ENCODE measurements around the gene TMEM252.

The TMEM252 gene, protein sequence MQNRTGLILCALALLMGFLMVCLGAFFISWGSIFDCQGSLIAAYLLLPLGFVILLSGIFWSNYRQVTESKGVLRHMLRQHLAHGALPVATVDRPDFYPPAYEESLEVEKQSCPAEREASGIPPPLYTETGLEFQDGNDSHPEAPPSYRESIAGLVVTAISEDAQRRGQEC

DNA sequence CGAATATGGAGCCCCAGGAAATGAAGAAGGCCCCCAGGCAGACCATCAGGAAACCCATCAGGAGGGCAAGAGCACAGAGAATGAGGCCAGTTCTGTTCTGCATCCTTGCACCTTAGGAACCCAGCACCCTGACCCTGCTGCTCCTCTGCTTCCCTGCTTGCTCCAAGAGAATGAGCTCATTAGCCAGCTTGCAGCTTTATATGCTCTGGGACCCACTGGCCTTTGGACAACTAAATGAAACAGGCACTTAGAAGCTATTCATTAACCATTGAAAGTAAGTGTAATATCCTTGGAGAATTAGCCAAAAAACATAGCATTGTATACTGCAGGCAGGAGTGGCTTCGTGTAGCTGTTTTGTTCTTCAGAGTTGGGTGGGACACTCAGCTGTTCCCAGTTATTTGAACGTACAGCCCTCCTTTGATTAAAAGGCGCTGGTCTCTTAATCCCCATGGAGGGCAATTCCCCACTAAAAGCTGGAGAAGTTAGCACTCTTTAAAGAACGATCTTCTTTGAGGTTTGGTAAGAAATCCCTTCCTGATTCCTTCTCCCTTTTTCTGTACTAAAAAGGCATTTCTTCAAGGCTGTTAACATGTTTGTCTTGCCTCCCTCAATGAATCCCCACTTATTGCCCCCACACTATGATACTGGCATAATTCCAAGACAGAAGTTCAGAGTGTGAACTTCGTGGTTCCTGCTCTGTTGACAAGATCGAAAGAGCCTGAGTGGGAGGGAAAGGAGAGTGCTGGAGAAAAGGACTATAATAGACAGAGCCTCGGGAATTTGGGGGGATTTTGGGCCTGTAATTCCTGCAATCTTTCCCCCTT lies at the start of gene TMEM252:
TMEM252 (minus strand) TSS at position 172 of the 824 bp plus-strand sequence; CDS start at position 103, 69 bp downstream.
- no peak for DNase-seq (ENCODE audit: low spot score)
- no peak for FAIRE-seq

DNA sequence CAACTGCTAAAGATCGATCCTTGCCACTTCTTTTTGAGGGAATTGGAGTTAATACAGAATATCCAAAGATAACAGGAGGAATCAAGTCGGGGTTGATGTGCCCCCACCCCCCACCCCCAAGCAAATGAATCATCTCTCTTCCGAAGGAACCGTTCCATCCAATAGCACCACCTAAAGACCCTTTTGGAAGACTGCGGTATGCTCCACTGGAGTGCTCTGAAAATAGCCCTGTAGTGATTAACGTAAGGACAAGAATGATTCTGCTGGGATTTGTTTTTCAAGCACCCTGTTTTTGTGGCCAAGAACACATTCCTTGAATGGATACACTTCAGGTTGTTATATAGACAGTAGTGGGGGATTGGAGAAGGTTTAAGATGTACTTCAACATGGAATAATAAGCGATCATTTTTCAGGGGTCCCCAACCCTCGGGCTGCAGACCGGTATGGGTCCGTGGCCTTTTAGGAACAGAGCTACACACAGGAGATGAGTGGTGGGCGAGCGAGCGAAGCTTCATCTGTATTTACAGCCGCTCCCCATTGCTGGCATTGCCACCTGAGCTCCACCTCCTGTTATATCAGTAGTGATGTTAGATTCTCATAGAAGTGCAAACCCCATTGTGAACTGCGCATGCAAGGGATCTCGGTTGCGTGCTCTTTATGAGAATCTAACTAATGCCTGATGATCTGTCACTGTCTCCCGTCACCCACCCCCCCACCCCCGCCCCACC lies 44.5 kb upstream of the TMEM252 start:
- FAIRE-seq, result no peak
- DNase-seq (ENCODE audit: low spot score), result peak; percentile 29

DNA sequence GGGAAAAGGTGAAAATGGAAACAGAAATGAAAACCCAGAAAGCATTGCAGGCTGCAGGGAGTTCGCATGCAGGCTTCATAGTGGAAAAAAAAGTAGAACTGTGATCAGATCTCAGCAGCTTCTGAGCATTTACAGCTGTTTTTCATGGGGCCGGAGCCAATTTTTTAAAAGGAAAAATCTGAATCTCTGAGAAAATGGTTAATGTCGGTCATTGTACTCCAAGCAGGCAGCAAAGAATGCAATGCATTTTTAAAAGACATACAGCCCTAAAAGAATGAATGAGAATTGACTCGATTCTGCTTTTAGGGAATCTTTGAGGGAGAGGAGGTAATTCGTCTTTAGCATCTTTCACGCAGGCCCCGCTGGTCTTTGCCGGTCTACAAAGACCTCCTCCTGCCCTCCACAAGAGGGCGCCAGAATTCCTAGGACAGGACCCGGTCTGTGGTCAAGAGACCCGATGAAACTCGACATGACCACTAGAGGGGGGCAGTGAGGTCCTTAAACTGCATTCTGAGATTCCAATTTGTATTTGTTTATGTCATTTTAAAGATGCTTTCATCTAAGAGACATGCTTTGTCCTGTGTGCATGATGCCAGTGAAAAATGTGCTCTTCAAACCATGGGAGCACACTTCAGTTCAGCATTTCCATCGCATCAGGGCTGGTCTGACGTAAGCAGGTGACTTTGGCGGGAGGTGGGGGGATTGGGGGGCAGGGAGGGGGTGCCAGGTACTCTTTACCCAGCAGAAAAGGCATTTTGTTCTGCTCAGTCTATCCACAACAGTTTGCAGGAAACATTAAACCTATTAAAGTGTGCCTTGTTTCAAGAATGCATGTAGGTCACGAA lies 43.7 kb upstream of the TMEM252 start:
- DNase-seq (ENCODE audit: low spot score) (peak; percentile 87), FAIRE-seq (peak; percentile 30)

DNA sequence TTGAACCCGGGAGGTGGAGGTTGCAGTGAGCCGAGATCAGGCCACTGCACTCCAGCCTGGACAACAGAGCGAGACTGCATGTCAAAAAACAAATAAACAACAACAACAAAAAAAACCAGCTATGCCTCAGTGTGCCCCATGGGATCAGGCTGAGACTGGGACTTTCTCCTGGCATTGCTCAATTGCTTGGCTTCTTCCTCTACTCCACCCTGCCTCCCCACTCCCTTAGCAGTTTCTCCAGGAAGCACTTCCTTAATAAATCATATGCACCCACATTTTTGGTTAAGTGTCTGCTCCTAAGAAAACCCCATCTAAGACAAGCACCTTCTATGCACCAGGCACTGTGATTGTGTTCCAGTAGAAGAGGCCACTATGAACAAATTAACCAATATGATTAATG lies 41.0 kb upstream of the TMEM252 start:
- FAIRE-seq, result no peak

DNA sequence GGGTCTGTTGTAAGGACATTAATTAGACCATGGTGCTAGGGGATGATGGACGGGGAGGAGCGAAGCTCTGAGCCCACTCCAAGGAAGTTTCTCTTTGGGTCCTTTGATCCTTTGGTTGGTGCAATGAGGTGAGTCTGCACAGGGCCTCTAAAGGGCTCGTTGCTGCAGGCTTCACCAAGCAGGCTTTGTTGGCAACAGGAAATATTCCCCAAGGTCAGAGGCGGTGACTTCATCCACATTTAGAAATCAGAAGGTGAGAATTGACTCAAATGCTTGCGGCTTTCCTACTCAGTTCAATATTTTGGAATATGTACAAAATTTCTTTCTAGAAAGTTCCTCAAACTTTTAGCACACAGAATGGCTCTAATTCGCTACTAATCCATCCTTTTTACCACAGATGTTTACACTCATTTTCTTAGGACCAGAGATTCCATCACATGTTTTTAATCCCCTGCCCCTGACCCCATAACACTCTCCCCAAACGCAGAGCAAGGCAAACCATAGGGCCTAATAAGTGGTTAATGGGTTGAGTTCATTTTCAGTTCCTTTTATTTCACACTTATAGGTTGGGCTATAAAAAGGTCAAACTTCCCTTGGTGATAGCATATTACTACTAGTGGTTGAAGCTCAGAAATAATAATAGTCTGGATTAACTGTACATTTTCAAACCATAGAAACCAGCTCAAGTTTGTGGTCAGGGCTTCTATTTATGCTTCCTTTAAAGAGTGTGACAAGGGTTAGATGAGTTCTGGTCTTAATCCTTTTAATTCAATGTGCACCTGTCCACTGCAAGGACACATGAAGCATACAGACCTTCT lies 37.3 kb upstream of the TMEM252 start:
- FAIRE-seq, result no peak
- DNase-seq (ENCODE audit: low spot score), result no peak

More for the DNA sequence above, 41.0 kb upstream of the TMEM252 start:
- DNase-seq (ENCODE audit: low spot score), result no peak

DNA sequence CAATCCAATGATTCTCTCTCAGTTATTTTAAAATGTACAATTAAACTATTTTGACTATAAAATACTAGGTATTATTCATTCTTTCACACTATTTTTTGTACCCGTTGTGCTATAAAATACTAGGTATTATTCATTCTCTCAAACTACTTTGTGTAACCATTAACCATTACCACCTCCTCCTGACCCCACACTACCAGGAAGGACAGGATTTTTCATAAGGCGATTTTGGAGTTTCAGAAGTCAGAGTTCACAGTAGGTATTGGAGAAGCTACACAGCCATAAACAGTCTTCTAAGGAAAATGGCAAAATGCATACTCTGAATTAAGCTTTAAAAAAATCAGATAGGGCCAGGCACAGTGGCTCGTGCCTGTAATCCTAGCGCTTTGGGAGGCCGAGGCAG lies 35.1 kb upstream of the TMEM252 start:
- DNase-seq (ENCODE audit: low spot score) (no peak), FAIRE-seq (no peak)

DNA sequence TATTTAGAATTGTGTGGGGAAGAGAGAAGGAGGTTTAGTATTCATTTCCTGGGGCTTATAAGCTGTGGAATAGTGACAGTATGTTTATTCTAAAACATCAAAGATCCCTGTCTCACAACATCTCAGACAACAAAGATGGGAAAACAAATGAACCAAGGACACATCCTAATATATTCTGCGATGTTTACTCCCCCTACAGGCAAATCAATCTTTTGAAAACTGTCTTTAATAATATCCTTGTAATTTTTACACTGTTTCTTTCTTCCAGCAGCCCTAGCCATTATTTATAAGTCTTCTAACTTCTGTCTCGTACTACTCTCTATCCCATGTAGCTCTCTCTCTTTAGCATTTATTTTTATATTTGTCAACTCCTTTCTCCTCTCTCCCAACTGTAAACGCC lies 33.5 kb upstream of the TMEM252 start:
- FAIRE-seq (no peak), DNase-seq (ENCODE audit: low spot score) (no peak)

DNA sequence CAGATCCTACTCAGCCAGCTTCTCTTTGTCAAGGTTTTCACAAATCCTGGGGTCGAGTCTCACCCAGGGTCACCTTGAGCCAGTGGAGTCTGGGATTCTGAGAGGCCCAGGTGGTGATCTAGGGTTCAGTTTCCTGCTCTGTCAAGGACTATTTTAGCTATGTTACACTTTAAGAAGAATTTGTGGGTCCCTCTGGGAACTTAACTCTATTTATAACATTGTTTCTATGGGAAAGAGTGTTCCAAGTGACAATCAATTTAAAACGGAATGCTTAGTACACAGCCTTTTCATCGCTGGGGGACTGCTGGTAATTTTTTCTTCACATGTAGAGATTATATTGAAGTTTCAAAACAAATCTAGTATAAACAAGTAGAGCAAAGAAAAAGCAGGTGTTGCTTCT lies 26.9 kb upstream of the TMEM252 start:
- no peak for FAIRE-seq

DNA sequence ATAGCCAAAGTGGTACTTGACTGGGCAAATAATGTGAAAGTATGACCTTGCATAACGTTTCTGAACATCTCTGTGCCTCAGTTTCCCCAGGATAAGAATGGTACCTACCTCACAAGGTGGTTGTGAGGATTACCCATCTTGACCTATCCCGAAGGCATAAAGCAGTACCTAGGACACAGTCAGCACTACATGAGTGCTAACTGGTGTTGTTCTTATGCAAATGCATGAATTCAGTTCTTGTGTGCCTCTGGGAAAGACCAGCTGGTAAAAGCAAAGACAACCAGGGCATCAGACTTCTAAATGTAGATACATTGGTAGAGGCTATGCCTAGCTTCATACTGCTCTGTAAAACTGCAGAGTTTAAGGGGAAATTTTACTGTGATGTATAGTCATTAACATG lies 21.8 kb upstream of the TMEM252 start:
- FAIRE-seq (no peak), DNase-seq (ENCODE audit: low spot score) (no peak)

More for the DNA sequence above, 26.9 kb upstream of the TMEM252 start:
- no peak for DNase-seq (ENCODE audit: low spot score)

DNA sequence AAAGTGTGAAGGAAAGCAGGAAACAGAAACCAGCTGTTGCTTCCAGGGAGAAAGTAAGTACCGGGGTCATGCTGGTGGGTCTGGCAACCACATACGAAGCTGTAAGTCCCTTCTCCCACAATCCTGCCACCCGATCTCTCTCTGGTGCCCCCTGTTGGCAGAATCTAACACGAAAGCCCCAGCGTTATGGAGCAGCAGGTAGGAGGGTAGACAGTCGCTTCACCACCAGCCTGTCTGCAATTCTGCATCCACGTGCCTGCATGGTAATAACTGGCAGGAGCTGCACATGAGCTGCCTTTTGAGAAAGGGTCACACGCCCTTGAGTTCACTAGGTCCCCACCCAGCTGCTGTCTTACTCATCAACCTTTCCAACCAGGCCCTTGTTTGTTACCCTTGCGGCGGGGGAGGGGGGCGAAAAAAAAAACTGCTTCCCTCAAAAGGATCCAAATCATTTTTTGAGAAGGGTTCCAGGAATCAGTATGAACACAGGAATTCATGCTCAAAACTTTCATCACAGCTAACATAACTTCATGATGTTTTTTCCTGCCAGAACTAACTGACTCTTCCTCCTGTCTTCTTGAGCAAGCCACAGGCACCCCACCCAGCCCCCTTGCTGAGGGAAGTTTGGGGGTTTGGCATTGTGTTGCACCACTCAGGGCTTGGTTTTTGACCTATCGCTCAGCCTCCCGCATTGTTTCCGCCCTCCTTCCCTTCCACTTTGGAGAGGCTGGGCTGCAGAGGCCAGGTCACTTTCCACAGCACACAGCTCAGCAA lies 19.6 kb upstream of the TMEM252 start:
- peak; percentile 20 for DNase-seq (ENCODE audit: low spot score)
- no peak for FAIRE-seq

DNA sequence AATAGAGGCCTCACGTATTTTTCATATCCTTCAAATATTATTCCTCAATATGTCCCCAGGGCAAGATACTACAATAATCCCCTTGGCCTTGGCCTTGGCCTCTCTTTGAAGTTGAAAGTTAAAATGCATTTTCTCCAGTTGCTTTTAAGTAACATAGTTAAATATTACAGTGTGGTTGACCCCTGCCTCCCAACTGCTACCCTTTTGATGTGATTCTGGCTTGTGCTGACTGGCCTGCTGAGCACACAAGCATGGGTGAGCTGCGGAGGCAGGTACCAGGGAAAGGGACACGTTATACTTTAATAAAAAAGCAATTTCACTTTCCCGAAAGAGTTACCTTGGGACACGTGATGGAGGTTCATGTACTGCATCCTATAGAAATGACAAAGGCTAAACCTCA lies 17.9 kb upstream of the TMEM252 start:
- no peak for DNase-seq (ENCODE audit: low spot score)
- FAIRE-seq, result no peak

DNA sequence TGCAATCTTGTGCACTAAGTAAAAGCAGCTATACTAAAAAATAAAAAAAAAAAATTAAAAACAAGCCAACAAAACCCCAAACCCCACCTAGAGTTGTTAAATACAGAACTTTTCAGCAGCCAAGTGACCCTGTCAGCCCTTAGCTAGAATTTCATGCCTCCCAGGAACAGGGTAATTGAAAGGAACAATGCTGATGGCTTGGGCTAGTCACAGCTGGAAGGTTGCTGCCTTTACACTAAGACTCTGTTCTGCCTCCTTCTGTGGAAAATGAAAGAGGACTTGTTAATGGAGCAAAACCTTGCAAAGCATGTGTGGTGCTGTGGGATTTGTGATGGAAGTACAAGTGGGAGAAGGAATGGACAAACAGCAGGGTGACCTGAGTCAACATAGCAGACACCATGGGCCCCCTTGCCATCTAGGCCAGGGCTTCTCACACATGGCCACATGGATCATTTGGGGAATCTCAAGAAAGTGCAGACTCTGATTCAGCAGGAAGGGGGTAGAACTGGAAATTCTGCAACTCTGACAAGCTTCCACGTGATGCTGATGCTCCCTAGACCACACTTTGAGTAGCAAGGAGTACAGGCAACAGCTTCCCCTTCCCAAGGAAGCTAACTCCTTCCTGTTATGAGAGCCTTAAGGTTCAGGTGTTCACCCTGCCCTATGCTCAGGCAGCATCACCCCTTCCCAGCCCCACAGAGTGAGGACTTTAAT lies 14.9 kb upstream of the TMEM252 start:
- FAIRE-seq (no peak), DNase-seq (ENCODE audit: low spot score) (no peak)

DNA sequence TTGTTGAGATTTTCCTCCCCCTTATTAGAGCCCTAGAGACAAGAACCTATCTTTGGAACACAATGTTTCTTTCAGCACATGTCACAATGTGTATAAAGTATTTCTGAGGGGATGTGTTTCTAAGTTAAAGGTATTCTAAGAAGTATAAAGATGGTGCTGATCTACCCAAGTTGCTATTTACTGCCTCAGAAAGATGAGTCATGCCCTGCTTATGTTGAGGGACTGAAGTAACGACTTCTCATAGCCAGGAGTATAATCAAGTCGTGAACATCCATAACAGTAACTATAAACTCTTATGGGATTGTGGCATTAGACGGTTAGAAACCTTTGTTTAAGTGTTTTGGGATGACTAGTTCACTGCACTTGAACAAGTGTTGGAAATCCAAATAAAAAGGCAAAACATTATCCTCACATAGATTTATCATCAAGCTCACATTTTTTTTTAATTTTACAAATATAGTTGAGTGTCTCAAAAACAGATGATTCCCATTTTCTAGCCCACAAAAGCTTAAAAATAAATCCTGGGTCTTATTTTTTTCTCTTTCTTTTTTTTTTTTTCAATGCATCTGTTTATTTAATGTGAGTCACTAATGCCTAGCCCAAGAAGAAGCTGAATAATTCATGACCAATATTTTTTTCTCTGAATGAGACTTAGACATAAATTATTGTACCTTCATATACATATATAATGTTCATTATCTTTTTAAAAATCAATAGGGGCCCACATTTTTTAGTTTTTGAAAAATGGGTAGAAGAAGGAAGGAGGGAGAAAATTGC lies 12.2 kb upstream of the TMEM252 start:
- DNase-seq (ENCODE audit: low spot score), result peak; percentile 53
- FAIRE-seq, result no peak

DNA sequence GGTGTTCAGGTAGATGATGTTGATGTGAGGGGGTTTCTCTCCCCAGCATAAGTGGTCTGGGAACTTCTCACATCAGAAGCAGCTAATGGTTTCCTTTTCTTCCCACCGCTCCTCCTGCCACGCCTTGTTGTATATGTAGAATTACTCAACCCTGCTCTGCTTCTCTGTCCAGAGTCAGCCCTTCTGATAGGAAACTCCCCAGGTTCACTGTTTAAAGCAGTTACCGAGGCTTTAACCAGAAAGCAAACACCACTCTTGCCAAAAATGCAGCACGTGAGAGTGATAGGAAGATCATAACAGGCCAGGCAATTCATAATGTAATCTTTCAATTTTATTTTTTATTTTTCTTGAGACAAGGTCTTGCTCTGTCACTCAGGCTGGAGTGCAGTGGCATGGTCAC lies 10.5 kb upstream of the TMEM252 start:
- no peak for FAIRE-seq
- DNase-seq (ENCODE audit: low spot score), result no peak

DNA sequence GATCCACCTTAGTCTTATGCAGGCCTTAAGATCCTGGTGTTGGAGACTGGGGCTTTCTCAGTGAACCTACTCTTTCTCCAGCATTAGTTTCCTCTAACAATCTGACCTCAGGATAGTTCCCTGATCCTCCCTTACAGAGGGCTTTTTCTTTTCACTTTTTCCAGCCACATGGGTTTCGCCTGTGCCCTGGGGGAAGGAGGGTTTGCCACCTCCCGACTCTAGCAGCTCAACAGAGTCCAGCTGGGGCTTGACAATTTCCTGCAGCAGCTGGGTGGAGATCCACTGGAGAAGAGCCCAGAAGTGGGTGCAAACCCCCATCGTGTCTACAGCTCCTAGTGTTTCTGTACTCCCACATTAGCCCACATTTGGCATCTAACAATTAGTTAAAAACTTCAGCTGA lies 7.6 kb upstream of the TMEM252 start:
- DNase-seq (ENCODE audit: low spot score), result no peak
- no peak for FAIRE-seq

DNA sequence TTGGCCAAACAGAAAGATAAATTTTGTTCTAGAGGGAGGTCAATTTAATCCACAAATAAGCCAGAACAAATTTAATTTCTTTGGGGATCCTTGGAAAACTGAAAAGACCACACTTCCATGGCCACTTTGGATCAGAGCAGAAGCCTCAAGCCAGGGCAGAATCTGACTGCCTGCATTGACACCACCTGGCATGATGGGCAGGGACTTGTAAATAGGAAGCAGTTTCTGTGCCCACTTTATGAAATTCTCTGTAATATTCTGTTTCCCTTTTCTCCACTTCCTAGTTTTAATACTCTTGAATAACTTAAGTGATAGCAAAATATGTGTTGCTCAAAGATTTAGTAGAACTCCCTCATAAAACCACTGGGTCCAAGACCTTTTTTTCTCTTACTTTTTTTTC lies 6.7 kb upstream of the TMEM252 start:
- DNase-seq (ENCODE audit: low spot score), result no peak
- FAIRE-seq, result no peak

DNA sequence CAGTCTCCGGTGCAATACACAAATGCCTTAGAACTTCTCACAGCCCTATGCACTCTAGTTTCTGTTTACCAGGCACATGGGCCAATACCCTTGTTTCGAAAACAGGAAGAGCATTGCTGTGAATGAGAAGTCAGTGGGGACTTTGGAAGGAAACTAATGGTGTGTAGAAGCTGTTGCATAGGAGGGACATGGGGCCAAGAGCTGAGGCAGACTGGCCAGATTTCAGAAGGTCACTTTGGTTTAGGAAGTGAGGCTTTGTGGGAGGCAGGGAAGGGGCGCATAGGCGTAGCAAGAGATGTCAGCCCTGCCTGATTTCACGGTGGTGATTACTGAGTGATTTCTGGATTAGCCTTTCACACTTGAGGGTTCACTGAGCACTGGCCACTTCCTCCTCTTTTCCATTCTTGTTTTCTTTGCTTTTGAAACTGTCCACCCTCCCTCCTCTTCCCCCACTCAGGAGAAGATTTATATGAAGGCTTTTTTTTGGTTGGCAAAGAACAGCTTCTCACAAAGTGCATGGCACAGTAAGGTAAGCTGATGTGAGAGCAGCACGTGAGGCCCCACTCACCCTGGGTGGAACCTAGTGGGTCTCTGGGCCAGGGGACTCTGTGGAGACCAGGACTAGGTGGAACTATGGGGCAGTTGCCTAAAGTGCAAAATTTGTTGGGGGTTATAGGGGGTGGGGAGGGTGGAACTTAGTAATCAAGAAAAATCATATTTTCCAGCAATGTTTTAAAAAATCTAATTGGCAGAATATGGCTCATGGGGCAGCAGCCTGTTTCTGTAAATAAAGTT lies 6.1 kb upstream of the TMEM252 start:
- FAIRE-seq (no peak), DNase-seq (ENCODE audit: low spot score) (no peak)

All from urothelium cell line (cell line).